HG02642 (cell line): Measurements from ENCODE around the gene TRIM22.

Experiments
- ATAC-seq: cut with Tn5 transposase; IDR thresholded peaks from one replicate; pipeline ENCODE4 v1.9.1; 2021; ENCODE audit warnings: mild to moderate bottlenecking; ENCODE audit not compliant: unreplicated experiment, poor library complexity

TRIM22 gene

GRCh38 chr11:5737091-5737490, 47.5 kb downstream of the TRIM22 start:
- no peak for ATAC-seq

- ATAC-seq = no peak
Measured at GRCh38 chr11:5737670-5738392, 48.2 kb downstream of the TRIM22 start.

- no peak for ATAC-seq
Measured at GRCh38 chr11:5738431-5738830, 48.8 kb downstream of the TRIM22 start.

GRCh38 chr11:5746614-5747013, 57.0 kb downstream of the TRIM22 start:
- no peak for ATAC-seq

GRCh38 chr11:5749836-5750235, 60.2 kb downstream of the TRIM22 start:
- no peak for ATAC-seq

- no peak for ATAC-seq
Measured at GRCh38 chr11:5753943-5754342, 64.4 kb downstream of the TRIM22 start, which contains the start of gene OR52N4. OR52N4 (plus strand) TSS chr11:5754243; CDS start chr11:5754741, 498 bp downstream.
